Right lobe of liver (tissue), 4 donors: ENCODE measurements around the gene FBXL12.

Experiments
- CTCF ChIP-seq, 4 donors: fragments of 200-600 bp in 3 of 4; fragments of 450-650 bp in 1 of 4; IDR thresholded peaks; one replicate each; pipeline versions ENCODE4 v1.5.1 to v1.8.0; 2016 to 2022; ENCODE audit warnings: antibody characterized with exemption in 4 of 4, mild to moderate bottlenecking in 2 of 4
- POLR2A ChIP-seq: fragments of 450-650 bp; IDR thresholded peaks from one replicate; pipeline ENCODE4 v1.6.1; 2017; ENCODE audit warnings: antibody characterized with exemption, mild to moderate bottlenecking
- donor health status: DM: no; HTN: no; CAD: no.
- donor health status: DM: no; HTN: no; CAD: no.
- donor health status: DM: no; HTN: yes; CAD: no.

GRCh38 chr19:9808855-9809824 is 9.7 kb downstream of the FBXL12 start:
- no peak for TF ChIP-seq POLR2A
- TF ChIP-seq CTCF (IDR thresholded peaks at IDR 0.05) = no peak
